ENCODE measurements around the gene CACNA1C.

DNA sequence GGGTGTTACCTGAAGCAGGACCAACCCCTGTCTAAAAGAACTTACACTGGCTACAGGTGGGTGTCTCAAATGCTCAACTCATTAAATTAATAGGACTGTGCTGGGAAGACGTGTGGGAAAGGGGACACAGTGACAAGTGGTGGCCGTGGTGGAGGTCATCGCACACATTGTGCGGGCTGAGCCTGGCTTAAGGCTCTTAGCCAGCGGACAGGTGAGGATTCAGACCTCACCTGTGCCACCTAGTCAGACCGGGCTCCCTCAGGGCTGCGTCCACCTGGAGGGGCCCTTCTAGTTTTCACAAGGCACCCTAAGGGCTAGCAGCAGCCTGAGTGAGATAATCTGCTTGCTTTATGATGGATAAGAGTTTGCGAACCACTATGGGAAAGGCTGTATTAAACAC lies 616.8 kb downstream of the CACNA1C start:
- TF ChIP-seq, protein P1, sequence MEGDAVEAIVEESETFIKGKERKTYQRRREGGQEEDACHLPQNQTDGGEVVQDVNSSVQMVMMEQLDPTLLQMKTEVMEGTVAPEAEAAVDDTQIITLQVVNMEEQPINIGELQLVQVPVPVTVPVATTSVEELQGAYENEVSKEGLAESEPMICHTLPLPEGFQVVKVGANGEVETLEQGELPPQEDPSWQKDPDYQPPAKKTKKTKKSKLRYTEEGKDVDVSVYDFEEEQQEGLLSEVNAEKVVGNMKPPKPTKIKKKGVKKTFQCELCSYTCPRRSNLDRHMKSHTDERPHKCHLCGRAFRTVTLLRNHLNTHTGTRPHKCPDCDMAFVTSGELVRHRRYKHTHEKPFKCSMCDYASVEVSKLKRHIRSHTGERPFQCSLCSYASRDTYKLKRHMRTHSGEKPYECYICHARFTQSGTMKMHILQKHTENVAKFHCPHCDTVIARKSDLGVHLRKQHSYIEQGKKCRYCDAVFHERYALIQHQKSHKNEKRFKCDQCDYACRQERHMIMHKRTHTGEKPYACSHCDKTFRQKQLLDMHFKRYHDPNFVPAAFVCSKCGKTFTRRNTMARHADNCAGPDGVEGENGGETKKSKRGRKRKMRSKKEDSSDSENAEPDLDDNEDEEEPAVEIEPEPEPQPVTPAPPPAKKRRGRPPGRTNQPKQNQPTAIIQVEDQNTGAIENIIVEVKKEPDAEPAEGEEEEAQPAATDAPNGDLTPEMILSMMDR (IDR thresholded peaks at IDR 0.05), result no peak
- no peak for TF ChIP-seq POLR2AphosphoS5 (IDR thresholded peaks at IDR 0.05)
- TF ChIP-seq POLR2A (IDR thresholded peaks at IDR 0.05), result no peak
